Measurements from ENCODE around the gene SLC25A48. TPM values are rescaled to one million over a fixed set of nuclear protein-coding genes. Genes with fewer than 3 reads are reported as not detected.

Gene SLC25A48
- total RNA-seq, 4 donors from 2014 or later, result 0.34 to 2.0 (median 0.94) TPM; not detected in 1

GRCh38 chr5:135821061-135821801 lies 13.2 kb upstream of the SLC25A48 start:
- TF ChIP-seq CTCF (IDR thresholded peaks at IDR 0.05; ENCODE audit: low read depth), result no peak

- no peak for TF ChIP-seq CTCF (IDR thresholded peaks at IDR 0.05; ENCODE audit: low read depth)
Observed at GRCh38 chr5:135821802-135822201, 12.7 kb upstream of the SLC25A48 start.

- no peak for TF ChIP-seq CTCF (IDR thresholded peaks at IDR 0.05; ENCODE audit: low read depth)
Observed at GRCh38 chr5:135822286-135822685, 12.2 kb upstream of the SLC25A48 start.

- TF ChIP-seq CTCF (IDR thresholded peaks at IDR 0.05; ENCODE audit: low read depth), result no peak
Observed at GRCh38 chr5:135822959-135823358, 11.5 kb upstream of the SLC25A48 start.

- no peak for TF ChIP-seq CTCF (IDR thresholded peaks at IDR 0.05; ENCODE audit: low read depth)
Observed at GRCh38 chr5:135823881-135824280, 10.6 kb upstream of the SLC25A48 start.

GRCh38 chr5:135824541-135825041 lies 9.9 kb upstream of the SLC25A48 start:
- no peak for TF ChIP-seq CTCF (IDR thresholded peaks at IDR 0.05; ENCODE audit: low read depth)

GRCh38 chr5:135825373-135826220 lies 8.9 kb upstream of the SLC25A48 start:
- no peak for TF ChIP-seq CTCF (IDR thresholded peaks at IDR 0.05; ENCODE audit: low read depth)
